NCI-H1105 (cell line): Measurements from ENCODE around the gene SDK1.

ENCODE experiments used
- DNase-seq: peaks from one replicate; lab custom pipeline; 2025; lab: John Stamatoyannopoulos, UW

The SDK1 gene

GRCh38 chr7:3981281-3981680 lies 680.2 kb downstream of the SDK1 start:
- no peak for DNase-seq

GRCh38 chr7:3984456-3984855 lies 683.4 kb downstream of the SDK1 start:
- DNase-seq = no peak

GRCh38 chr7:3986927-3987326 lies 685.9 kb downstream of the SDK1 start:
- no peak for DNase-seq

- DNase-seq = no peak
Measured at GRCh38 chr7:3987426-3987927, 686.4 kb downstream of the SDK1 start.

- DNase-seq = no peak
Measured at GRCh38 chr7:3989723-3990122, 688.7 kb downstream of the SDK1 start.

GRCh38 chr7:3991731-3992231 lies 690.7 kb downstream of the SDK1 start:
- no peak for DNase-seq

- DNase-seq = no peak
Measured at GRCh38 chr7:3992841-3993240, 691.8 kb downstream of the SDK1 start.

GRCh38 chr7:3994764-3995163 lies 693.7 kb downstream of the SDK1 start:
- no peak for DNase-seq

GRCh38 chr7:3995187-3995586 lies 694.1 kb downstream of the SDK1 start:
- no peak for DNase-seq

- DNase-seq = no peak
Measured at GRCh38 chr7:3998060-3998459, 697.0 kb downstream of the SDK1 start.

- DNase-seq = no peak
Measured at GRCh38 chr7:4000139-4000538, 699.1 kb downstream of the SDK1 start.

GRCh38 chr7:4000934-4001333 lies 699.9 kb downstream of the SDK1 start:
- DNase-seq = no peak

- no peak for DNase-seq
Measured at GRCh38 chr7:4001742-4002141, 700.7 kb downstream of the SDK1 start.

- no peak for DNase-seq
Measured at GRCh38 chr7:4003503-4003902, 702.5 kb downstream of the SDK1 start.

- DNase-seq = peak; percentile 81
Measured at GRCh38 chr7:4006687-4007086, 705.6 kb downstream of the SDK1 start.

- no peak for DNase-seq
Measured at GRCh38 chr7:4009211-4010060, 708.4 kb downstream of the SDK1 start.

GRCh38 chr7:4010061-4010605 lies 709.1 kb downstream of the SDK1 start:
- no peak for DNase-seq

GRCh38 chr7:4010923-4011656 lies 710.0 kb downstream of the SDK1 start:
- no peak for DNase-seq

GRCh38 chr7:4013793-4014192 lies 712.7 kb downstream of the SDK1 start:
- DNase-seq = no peak

GRCh38 chr7:4014346-4015050 lies 713.4 kb downstream of the SDK1 start:
- no peak for DNase-seq

GRCh38 chr7:4015371-4015770 lies 714.3 kb downstream of the SDK1 start:
- DNase-seq = no peak

GRCh38 chr7:4015996-4016395 lies 714.9 kb downstream of the SDK1 start:
- no peak for DNase-seq
